ENCODE data around the gene CNTN2.

The CNTN2 gene

GRCh38 chr1:205032508-205032907 lies 10.5 kb upstream of the CNTN2 start:
- Mint-ChIP-seq H3K27me3 (ENCODE audit: low read depth) (peaks cover 41% of the 10 kb centered on the region), H3K27ac (no peak overlapping the region), H3K4me3 (no peak overlapping the region), H3K9me3 (no peaks in the 10 kb centered on the region), H3K4me1 (peaks cover 27% of the 10 kb centered on the region), H3K36me3 (ENCODE audit: low read depth) (no peaks in the 10 kb centered on the region)
- no peak for TF ChIP-seq CTCF (IDR thresholded peaks at IDR 0.05; ENCODE audit: unreplicated experiment in 3 of 3)

- H3K9me3 Mint-ChIP-seq: no peaks in the 10 kb centered on the region
- no peak for TF ChIP-seq CTCF (IDR thresholded peaks at IDR 0.05; ENCODE audit: unreplicated experiment in 3 of 3)
- H3K27ac Mint-ChIP-seq: no peak overlapping the region
- H3K36me3 Mint-ChIP-seq (ENCODE audit: low read depth): no peaks in the 10 kb centered on the region
- no peak overlapping the region for H3K4me3 Mint-ChIP-seq
- peaks cover 35% of the 10 kb centered on the region for H3K4me1 Mint-ChIP-seq
- peaks cover 58% of the 10 kb centered on the region for H3K27me3 Mint-ChIP-seq (ENCODE audit: low read depth)
Observed at GRCh38 chr1:205037539-205037938, 5.5 kb upstream of the CNTN2 start.

- Mint-ChIP-seq H3K4me1 (peaks cover 29% of the 10 kb centered on the region), H3K4me3 (no peak overlapping the region), H3K9me3 (no peaks in the 10 kb centered on the region), H3K36me3 (ENCODE audit: low read depth) (no peaks in the 10 kb centered on the region), H3K27ac (no peak overlapping the region), H3K27me3 (ENCODE audit: low read depth) (peaks cover 57% of the 10 kb centered on the region)
- no peak for TF ChIP-seq CTCF (IDR thresholded peaks at IDR 0.05; ENCODE audit: unreplicated experiment in 3 of 3)
Observed at GRCh38 chr1:205038132-205038786, 4.8 kb upstream of the CNTN2 start.

GRCh38 chr1:205041001-205041715 lies 1.9 kb upstream of the CNTN2 start:
- Mint-ChIP-seq H3K36me3 (ENCODE audit: low read depth) (no peaks in the 10 kb centered on the region), H3K4me1 (peaks cover 28% of the 10 kb centered on the region), H3K27ac (peak overlapping the region in 2 of 3 experiments; percentile 20 to 43), H3K4me3 (peak overlapping the region in 1 of 3 experiments; percentile 13), H3K9me3 (no peaks in the 10 kb centered on the region), H3K27me3 (ENCODE audit: low read depth) (peaks cover 79% of the 10 kb centered on the region)
- TF ChIP-seq CTCF (IDR thresholded peaks at IDR 0.05; ENCODE audit: unreplicated experiment in 3 of 3): no peak

- no peaks in the 10 kb centered on the region for H3K9me3 Mint-ChIP-seq
- TF ChIP-seq CTCF (IDR thresholded peaks at IDR 0.05; ENCODE audit: unreplicated experiment in 3 of 3): no peak
- peak overlapping the region in 1 of 3 experiments; percentile 43 for H3K27ac Mint-ChIP-seq
- peaks cover 28% of the 10 kb centered on the region for H3K4me1 Mint-ChIP-seq
- peak overlapping the region in 1 of 3 experiments; percentile 15 for H3K4me3 Mint-ChIP-seq
- H3K27me3 Mint-ChIP-seq (ENCODE audit: low read depth): peaks cover 90% of the 10 kb centered on the region
- no peaks in the 10 kb centered on the region for H3K36me3 Mint-ChIP-seq (ENCODE audit: low read depth)
Observed at GRCh38 chr1:205041998-205042910, 758 bp upstream of the CNTN2 start.
